Measurements from ENCODE around the gene OSBPL6.

GRCh38 chr2:178234648-178235047 is 40.3 kb downstream of the OSBPL6 start:
- TF ChIP-seq CTCF (IDR thresholded peaks at IDR 0.05), result no peak
- TF ChIP-seq EZH2 (IDR thresholded peaks at IDR 0.05; ENCODE audit: borderline replicate concordance, insufficient read depth, low read depth, low read length, poor library complexity, severe bottlenecking), result no peak
